SK-N-SH (cell line): ENCODE measurements around the gene PSMD3.

Source experiments
- CTCF ChIP-seq: fragments of 200-600 bp; sonication (generic); IDR thresholded peaks from 2 replicates; pipeline ENCODE4 v1.6.1; 2017; ENCODE audit warnings: antibody characterized with exemption, mild to moderate bottlenecking, moderate library complexity
- EP300 ChIP-seq, 2 experiments: IDR thresholded peaks; 2 replicates each; pipeline versions ENCODE4 v1.4.0 to v1.6.1; 2012; ENCODE audit warnings: borderline replicate concordance in 1 of 2, low read depth in 1 of 2, low read length in 1 of 2
- EZH2phosphoT487 ChIP-seq: fragments of 200-600 bp; sonication (generic); IDR thresholded peaks from 2 replicates; pipeline ENCODE4 v1.6.1; 2017; ENCODE audit warnings: low read depth, mixed run types, mild to moderate bottlenecking, antibody characterized with exemption, moderate library complexity, borderline replicate concordance
- GATA2 ChIP-seq: sonication (generic); formaldehyde crosslinking; IDR thresholded peaks from 2 replicates; pipeline ENCODE4 v1.5.0; 2020; ENCODE audit warnings: mild to moderate bottlenecking, missing genetic modification reagents
- NRF1 ChIP-seq: IDR thresholded peaks from 2 replicates; pipeline ENCODE4 v1.6.1; 2012; ENCODE audit warnings: low read depth, mild to moderate bottlenecking, low read length
- POLR2AphosphoS5 ChIP-seq: IDR thresholded peaks from 2 replicates; pipeline ENCODE4 v1.6.1; 2012; ENCODE audit warnings: low read depth, low read length
- RAD21 ChIP-seq: IDR thresholded peaks from 2 replicates; pipeline ENCODE4 v1.6.1; 2012; ENCODE audit warnings: mild to moderate bottlenecking, low read length
- REST ChIP-seq: IDR thresholded peaks from 2 replicates; pipeline ENCODE4 v1.6.1; 2012; ENCODE audit warnings: mild to moderate bottlenecking, low read depth, low read length, moderate library complexity
- RFX5 ChIP-seq: IDR thresholded peaks from 2 replicates; pipeline ENCODE4 v1.6.1; 2012; ENCODE audit warnings: mild to moderate bottlenecking, improper control_type of control experiment, low read length
- USF1 ChIP-seq: IDR thresholded peaks from 2 replicates; pipeline ENCODE4 v1.4.0; 2012; ENCODE audit warnings: low read depth, borderline replicate concordance
- YY1 ChIP-seq: IDR thresholded peaks from 2 replicates; pipeline ENCODE4 v1.4.0; 2012; ENCODE audit warnings: low read depth, mild to moderate bottlenecking
- TF ChIP-seq, protein P1 (sequence below): IDR thresholded peaks from 2 replicates; pipeline ENCODE4 v1.4.0; 2012; ENCODE audit warnings: low read depth, borderline replicate concordance

DNA sequence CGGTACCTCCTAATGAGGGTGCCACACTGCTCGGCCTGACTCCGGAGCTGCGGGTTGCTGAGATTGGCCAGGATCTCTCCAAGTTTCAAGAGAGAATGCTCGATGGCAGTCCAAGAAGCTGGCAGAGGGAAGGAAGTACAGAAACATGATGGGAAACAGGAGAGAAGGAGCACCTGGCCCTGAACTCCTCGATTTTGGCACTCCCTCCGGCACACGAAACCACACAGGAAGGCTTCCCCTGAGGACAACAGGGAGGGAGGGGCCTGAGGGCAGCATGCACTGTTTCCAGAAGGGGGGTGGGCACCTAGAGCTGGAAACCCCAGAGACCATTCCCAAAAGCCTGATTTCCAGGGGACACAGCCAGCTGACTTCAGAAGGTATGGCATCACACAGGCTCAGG lies 52.7 kb downstream of the PSMD3 start:
- TF ChIP-seq GATA2 (CRISPR knock-in tag) (no peak), CTCF (no peak), RAD21 (no peak), EP300 (IDR thresholded peaks at IDR 0.05; ENCODE audit: borderline replicate concordance in 1 of 2, low read depth in 1 of 2, low read length in 1 of 2) (no peak), NRF1 (no peak), USF1 (no peak), REST (no peak), EZH2phosphoT487 (no peak), YY1 (no peak), RFX5 (no peak), POLR2AphosphoS5 (no peak)
- TF ChIP-seq, protein P1, sequence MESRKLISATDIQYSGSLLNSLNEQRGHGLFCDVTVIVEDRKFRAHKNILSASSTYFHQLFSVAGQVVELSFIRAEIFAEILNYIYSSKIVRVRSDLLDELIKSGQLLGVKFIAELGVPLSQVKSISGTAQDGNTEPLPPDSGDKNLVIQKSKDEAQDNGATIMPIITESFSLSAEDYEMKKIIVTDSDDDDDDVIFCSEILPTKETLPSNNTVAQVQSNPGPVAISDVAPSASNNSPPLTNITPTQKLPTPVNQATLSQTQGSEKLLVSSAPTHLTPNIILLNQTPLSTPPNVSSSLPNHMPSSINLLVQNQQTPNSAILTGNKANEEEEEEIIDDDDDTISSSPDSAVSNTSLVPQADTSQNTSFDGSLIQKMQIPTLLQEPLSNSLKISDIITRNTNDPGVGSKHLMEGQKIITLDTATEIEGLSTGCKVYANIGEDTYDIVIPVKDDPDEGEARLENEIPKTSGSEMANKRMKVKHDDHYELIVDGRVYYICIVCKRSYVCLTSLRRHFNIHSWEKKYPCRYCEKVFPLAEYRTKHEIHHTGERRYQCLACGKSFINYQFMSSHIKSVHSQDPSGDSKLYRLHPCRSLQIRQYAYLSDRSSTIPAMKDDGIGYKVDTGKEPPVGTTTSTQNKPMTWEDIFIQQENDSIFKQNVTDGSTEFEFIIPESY, result no peak
